Measurements from ENCODE around the gene CPLX1. TPM values are rescaled to one million over a fixed set of nuclear protein-coding genes. Genes with fewer than 3 reads are reported as not detected.

The CPLX1 gene
- total RNA-seq, 1 donor from 2014 or later = 115 TPM

GRCh38 chr4:856225-856901 is 30.4 kb upstream of the CPLX1 start:
- peak overlapping the region; percentile 98 for H3K27ac Mint-ChIP-seq (ENCODE audit: unreplicated experiment)
- TF ChIP-seq, protein P1, sequence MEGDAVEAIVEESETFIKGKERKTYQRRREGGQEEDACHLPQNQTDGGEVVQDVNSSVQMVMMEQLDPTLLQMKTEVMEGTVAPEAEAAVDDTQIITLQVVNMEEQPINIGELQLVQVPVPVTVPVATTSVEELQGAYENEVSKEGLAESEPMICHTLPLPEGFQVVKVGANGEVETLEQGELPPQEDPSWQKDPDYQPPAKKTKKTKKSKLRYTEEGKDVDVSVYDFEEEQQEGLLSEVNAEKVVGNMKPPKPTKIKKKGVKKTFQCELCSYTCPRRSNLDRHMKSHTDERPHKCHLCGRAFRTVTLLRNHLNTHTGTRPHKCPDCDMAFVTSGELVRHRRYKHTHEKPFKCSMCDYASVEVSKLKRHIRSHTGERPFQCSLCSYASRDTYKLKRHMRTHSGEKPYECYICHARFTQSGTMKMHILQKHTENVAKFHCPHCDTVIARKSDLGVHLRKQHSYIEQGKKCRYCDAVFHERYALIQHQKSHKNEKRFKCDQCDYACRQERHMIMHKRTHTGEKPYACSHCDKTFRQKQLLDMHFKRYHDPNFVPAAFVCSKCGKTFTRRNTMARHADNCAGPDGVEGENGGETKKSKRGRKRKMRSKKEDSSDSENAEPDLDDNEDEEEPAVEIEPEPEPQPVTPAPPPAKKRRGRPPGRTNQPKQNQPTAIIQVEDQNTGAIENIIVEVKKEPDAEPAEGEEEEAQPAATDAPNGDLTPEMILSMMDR (IDR thresholded peaks at IDR 0.05; ENCODE audit: partially characterized antibody, unreplicated experiment) = no peak
- DNase-seq = peak; percentile 65
- H3K27me3 Mint-ChIP-seq (ENCODE audit: unreplicated experiment) = peaks cover 25% of the 10 kb centered on the region
- peaks cover 26% of the 10 kb centered on the region for H3K36me3 Mint-ChIP-seq (ENCODE audit: unreplicated experiment)
- H3K4me1 Mint-ChIP-seq (ENCODE audit: low read depth, unreplicated experiment) = peaks cover 25% of the 10 kb centered on the region
- H3K9me3 Mint-ChIP-seq (ENCODE audit: unreplicated experiment) = peaks cover 38% of the 10 kb centered on the region
- peak overlapping the region; percentile 71 for H3K4me3 Mint-ChIP-seq (ENCODE audit: unreplicated experiment)

DNA sequence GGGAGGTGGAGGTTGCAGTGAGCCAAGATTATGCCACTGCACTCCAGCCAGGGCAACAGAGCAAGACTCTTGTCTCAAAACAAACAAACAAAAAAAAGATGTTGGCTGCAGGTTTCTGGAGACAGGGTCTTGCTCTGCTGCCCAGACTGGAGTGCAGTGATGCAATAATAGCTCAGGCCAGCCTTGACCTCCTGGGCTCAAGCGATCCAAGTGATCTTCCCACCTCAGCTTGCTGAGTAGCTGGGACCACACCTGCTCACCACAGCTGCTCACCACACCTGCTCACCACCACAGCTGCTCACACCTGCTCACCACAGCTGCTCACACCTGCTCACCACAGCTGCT is 29.9 kb upstream of the CPLX1 start:
- peak; percentile 55 for DNase-seq
- Mint-ChIP-seq H3K4me1 (ENCODE audit: low read depth, unreplicated experiment) (peaks cover 29% of the 10 kb centered on the region), H3K27ac (ENCODE audit: unreplicated experiment) (peak overlapping the region; percentile 98), H3K36me3 (ENCODE audit: unreplicated experiment) (peaks cover 26% of the 10 kb centered on the region), H3K27me3 (ENCODE audit: unreplicated experiment) (peaks cover 25% of the 10 kb centered on the region), H3K4me3 (ENCODE audit: unreplicated experiment) (peak overlapping the region; percentile 71), H3K9me3 (ENCODE audit: unreplicated experiment) (peaks cover 36% of the 10 kb centered on the region)
- TF ChIP-seq, protein P1 (IDR thresholded peaks at IDR 0.05; ENCODE audit: partially characterized antibody, unreplicated experiment) = no peak

- H3K9me3 Mint-ChIP-seq (ENCODE audit: unreplicated experiment) = peaks cover 35% of the 10 kb centered on the region
- peaks cover 22% of the 10 kb centered on the region for H3K27me3 Mint-ChIP-seq (ENCODE audit: unreplicated experiment)
- H3K27ac Mint-ChIP-seq (ENCODE audit: unreplicated experiment) = peak overlapping the region; percentile 72
- peaks cover 27% of the 10 kb centered on the region for H3K4me1 Mint-ChIP-seq (ENCODE audit: low read depth, unreplicated experiment)
- TF ChIP-seq, protein P1 (IDR thresholded peaks at IDR 0.05; ENCODE audit: partially characterized antibody, unreplicated experiment) = no peak
- no peak overlapping the region for H3K4me3 Mint-ChIP-seq (ENCODE audit: unreplicated experiment)
- no peak for DNase-seq
- H3K36me3 Mint-ChIP-seq (ENCODE audit: unreplicated experiment) = peaks cover 22% of the 10 kb centered on the region
These were observed 28.4 kb upstream of the CPLX1 start for GRCh38 chr4:854356-854755.

DNA sequence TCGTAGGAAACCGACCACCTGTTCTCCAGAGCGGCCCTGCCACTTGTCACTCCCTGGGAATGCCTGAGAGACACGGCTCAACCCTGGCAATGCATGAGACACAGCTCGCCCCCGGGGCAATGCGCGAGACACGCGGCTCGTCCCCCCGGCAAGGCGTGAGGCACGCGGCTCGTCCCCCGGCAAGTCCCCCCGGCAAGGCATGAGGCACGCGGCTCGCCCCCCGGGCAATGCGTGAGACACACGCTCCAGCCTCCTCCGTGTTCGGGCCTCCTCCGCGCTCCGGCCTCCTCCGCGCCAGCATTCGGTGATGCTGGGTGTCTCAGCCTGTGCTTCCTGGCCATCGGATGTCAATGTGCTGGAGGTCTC is 27.5 kb upstream of the CPLX1 start:
- TF ChIP-seq, protein P1 (IDR thresholded peaks at IDR 0.05; ENCODE audit: partially characterized antibody, unreplicated experiment) = no peak
- DNase-seq = peak; percentile 12
- Mint-ChIP-seq H3K36me3 (ENCODE audit: unreplicated experiment) (peaks cover 22% of the 10 kb centered on the region), H3K27me3 (ENCODE audit: unreplicated experiment) (peaks cover 25% of the 10 kb centered on the region), H3K9me3 (ENCODE audit: unreplicated experiment) (peaks cover 35% of the 10 kb centered on the region), H3K4me3 (ENCODE audit: unreplicated experiment) (no peak overlapping the region), H3K4me1 (ENCODE audit: low read depth, unreplicated experiment) (peaks cover 27% of the 10 kb centered on the region), H3K27ac (ENCODE audit: unreplicated experiment) (no peak overlapping the region)

- Mint-ChIP-seq H3K4me3 (ENCODE audit: unreplicated experiment) (no peak overlapping the region), H3K36me3 (ENCODE audit: unreplicated experiment) (peaks cover 14% of the 10 kb centered on the region)
- TF ChIP-seq, protein P1 (IDR thresholded peaks at IDR 0.05; ENCODE audit: partially characterized antibody, unreplicated experiment) = no peak
These were observed 25.9 kb upstream of the CPLX1 start for GRCh38 chr4:851701-852430.

More at GRCh38 chr4:851701-852430, 25.9 kb upstream of the CPLX1 start:
- peak; percentile 7 for DNase-seq
- H3K4me1 Mint-ChIP-seq (ENCODE audit: low read depth, unreplicated experiment) = peaks cover 18% of the 10 kb centered on the region
- peaks cover 28% of the 10 kb centered on the region for H3K9me3 Mint-ChIP-seq (ENCODE audit: unreplicated experiment)
- no peak overlapping the region for H3K27ac Mint-ChIP-seq (ENCODE audit: unreplicated experiment)
- H3K27me3 Mint-ChIP-seq (ENCODE audit: unreplicated experiment) = peaks cover 22% of the 10 kb centered on the region

All from glutamatergic neuron (in vitro differentiated cells).